Testis (tissue), 2 donors: ENCODE results near the gene UGGT2.

Source experiments
- POLR2A ChIP-seq: fragments of 450-650 bp; IDR thresholded peaks from one replicate; pipeline ENCODE4 v1.6.1; 2017; ENCODE audit warnings: antibody characterized with exemption, mild to moderate bottlenecking, moderate library complexity
- TF ChIP-seq, protein P1 (sequence below), 3 experiments: fragments of 450-650 bp in 2 of 3; fragments of 200-600 bp in 1 of 3; sonication (generic) in 1 of 3; IDR thresholded peaks; one replicate each; pipeline ENCODE4 v1.5.1; 2016 to 2019; ENCODE audit warnings: antibody characterized with exemption in 3 of 3, mild to moderate bottlenecking in 2 of 3, moderate library complexity in 1 of 3

DNA sequence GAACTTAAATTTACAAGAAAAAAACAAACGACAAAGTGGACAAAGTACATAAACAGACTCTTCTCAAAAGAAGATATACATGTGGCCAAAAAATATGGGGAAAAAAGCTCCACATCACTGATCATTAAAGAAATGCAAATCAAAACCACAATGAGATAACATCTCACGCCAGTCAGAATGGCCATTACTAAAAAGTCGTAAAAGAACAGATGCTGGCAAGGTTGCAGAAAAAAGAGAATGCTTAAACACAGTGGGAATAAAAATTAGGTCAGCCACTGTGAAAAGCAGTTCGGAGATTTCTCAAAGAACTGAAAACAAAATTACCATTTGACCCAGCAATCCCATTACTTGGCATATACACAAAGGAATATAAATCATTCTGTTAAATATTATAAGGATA lies 132.7 kb downstream of the UGGT2 start:
- TF ChIP-seq, protein P1, sequence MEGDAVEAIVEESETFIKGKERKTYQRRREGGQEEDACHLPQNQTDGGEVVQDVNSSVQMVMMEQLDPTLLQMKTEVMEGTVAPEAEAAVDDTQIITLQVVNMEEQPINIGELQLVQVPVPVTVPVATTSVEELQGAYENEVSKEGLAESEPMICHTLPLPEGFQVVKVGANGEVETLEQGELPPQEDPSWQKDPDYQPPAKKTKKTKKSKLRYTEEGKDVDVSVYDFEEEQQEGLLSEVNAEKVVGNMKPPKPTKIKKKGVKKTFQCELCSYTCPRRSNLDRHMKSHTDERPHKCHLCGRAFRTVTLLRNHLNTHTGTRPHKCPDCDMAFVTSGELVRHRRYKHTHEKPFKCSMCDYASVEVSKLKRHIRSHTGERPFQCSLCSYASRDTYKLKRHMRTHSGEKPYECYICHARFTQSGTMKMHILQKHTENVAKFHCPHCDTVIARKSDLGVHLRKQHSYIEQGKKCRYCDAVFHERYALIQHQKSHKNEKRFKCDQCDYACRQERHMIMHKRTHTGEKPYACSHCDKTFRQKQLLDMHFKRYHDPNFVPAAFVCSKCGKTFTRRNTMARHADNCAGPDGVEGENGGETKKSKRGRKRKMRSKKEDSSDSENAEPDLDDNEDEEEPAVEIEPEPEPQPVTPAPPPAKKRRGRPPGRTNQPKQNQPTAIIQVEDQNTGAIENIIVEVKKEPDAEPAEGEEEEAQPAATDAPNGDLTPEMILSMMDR (IDR thresholded peaks at IDR 0.05), result no peak
- TF ChIP-seq POLR2A, result no peak
